ENCODE data around the gene CIAPIN1. TPM values are rescaled to one million over a fixed set of nuclear protein-coding genes. Genes with fewer than 3 reads are reported as not detected.
A peak's percentile ranks its signal among the peaks of the same experiment; 100 is the strongest.

Gene CIAPIN1
- total RNA-seq, 2 donors from 2014 or later: 18.1 to 25.0 TPM

DNA sequence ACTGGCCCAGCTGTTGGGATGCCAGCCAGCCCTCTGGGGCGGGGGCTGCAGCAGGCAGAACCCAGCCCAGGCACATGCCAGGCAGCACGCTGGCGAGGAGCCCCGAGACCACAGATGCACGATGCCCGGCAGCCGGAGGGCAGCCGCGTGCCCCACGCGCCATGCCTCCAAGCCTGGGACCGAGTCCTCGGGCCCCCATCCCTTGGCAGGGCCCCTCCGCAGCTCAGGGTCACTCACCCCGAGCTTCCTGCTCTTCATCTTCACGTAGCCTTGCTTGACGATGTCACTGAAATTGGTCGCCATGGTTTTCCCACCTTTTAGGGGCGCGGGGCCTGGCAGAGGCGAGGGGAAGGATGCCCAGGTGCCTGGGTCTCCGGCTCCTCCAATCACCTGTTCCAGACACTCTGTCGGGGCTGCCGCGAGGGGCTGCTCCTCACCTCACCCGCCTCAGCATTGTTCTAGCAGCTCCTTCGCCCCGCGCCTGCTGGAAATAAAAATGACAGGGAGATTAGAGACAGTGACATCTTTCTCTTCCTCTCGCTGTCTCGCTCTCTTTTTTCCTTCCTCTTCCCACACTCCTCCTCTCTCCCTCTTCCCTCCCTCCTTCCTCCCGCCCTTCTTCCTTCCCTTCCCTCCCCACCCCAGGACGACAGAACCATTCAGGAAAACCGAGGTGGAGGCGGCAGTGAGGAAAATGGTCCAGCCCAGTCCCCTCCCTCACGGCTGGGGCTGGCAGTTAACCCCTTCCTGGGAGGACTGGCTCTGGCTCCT is 32.2 kb upstream of the CIAPIN1 start:
- ATAC-seq (ENCODE audit: insufficient number of reproducible peaks, low FRiP score, low read depth): peak; percentile 51
- TF ChIP-seq, protein P1, sequence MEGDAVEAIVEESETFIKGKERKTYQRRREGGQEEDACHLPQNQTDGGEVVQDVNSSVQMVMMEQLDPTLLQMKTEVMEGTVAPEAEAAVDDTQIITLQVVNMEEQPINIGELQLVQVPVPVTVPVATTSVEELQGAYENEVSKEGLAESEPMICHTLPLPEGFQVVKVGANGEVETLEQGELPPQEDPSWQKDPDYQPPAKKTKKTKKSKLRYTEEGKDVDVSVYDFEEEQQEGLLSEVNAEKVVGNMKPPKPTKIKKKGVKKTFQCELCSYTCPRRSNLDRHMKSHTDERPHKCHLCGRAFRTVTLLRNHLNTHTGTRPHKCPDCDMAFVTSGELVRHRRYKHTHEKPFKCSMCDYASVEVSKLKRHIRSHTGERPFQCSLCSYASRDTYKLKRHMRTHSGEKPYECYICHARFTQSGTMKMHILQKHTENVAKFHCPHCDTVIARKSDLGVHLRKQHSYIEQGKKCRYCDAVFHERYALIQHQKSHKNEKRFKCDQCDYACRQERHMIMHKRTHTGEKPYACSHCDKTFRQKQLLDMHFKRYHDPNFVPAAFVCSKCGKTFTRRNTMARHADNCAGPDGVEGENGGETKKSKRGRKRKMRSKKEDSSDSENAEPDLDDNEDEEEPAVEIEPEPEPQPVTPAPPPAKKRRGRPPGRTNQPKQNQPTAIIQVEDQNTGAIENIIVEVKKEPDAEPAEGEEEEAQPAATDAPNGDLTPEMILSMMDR (IDR thresholded peaks at IDR 0.05): no peak
- H3K4me1 ChIP-seq (ENCODE audit: control insufficient read depth in 1 of 2, low read depth in 2 of 2): peaks cover 23 to 62% of the 10 kb centered on the region in 2 donors
- no peaks in the 10 kb centered on the region for H3K9me3 ChIP-seq
- peak overlapping the region; percentile 79 to 83 for H3K27ac ChIP-seq
- peak overlapping the region; percentile 74 for H3K4me3 ChIP-seq
- peaks cover 10% of the 10 kb centered on the region for H3K36me3 ChIP-seq
- no peaks in the 10 kb centered on the region for H3K27me3 ChIP-seq (replicated peaks; ENCODE audit: insufficient read depth)
- no peak for DNase-seq (ENCODE audit: low spot score)

DNA sequence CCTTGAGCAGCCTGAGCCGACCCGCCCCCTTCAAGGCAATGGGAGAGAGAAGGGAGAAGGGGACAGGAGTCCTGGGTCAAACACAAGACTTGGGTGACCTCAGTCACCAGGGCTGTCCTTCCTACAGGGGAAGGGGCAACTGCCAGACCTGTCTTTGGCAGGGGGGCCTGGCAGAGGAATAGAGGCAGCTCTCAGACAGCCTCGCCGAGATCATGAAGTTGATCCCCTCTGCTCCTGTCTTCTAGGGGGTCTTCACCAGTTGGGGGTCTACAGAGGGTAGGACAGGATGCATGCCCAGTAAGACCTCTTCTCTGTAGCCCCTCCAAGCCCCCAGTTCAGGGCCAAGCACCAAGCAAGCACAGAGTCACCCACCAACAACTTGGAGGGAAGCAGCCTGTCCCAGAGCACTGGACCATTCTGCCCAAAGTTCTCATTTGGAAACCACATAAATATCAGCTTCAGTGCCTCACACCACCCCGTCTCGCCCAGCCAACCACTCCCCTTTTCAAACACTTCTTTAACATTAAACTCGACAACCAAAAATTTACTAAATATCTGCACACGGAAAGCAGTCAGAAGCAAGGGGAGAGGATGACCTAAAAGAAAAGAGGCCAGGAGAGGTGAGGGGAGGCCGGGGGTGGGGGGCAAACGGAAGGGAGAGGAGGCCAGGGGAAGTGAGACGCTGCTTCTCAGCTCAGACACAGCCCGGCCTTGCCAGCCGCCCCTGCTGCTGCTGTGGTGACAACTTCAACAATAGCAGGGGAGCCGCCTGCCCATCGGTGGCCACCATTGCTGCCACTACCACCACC is 31.4 kb upstream of the CIAPIN1 start:
- Histone ChIP-seq H3K4me1 (ENCODE audit: control insufficient read depth in 1 of 2, low read depth in 2 of 2) (peaks cover 23 to 54% of the 10 kb centered on the region in 2 donors), H3K27ac (peak overlapping the region; percentile 79 to 83), H3K9me3 (no peaks in the 10 kb centered on the region), H3K27me3 (replicated peaks; ENCODE audit: insufficient read depth) (no peaks in the 10 kb centered on the region), H3K36me3 (peaks cover 11% of the 10 kb centered on the region), H3K4me3 (peak overlapping the region; percentile 74)
- DNase-seq (ENCODE audit: low spot score) (no peak), ATAC-seq (ENCODE audit: insufficient number of reproducible peaks, low FRiP score, low read depth) (no peak)
- TF ChIP-seq, protein P1 (IDR thresholded peaks at IDR 0.05): no peak

DNA sequence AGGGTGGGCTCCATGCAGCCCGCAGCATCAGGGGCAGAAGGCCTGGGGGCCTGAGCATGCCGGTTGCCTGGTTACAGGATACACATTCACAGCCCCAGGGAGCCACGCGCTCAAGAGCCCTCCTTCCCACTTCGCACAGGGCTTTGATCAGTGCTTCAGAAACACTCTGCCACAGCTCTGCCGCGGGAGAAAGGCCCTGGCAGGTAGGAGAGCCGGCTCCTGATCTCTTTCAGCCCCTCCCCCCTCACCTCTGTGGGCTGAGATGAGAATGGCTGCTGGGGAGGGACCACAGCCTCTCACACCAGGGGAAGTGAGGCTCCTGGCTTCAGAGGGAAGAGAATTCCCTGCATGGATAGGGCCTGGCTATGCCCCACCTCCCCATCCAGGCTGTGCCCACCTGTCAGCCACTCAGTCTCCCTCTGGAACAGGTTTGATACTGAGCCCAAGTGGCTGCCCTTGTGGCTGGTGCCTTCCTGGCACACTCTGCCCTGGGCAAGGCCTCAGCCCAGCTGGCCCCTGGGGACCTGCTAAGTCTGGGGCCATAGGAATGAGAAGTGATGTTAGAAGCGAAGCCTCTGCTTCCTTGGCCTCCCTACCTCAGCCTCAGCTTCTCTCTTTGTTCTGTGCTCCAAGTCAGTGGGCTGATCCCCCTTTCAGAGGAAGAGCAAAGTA is 30.5 kb upstream of the CIAPIN1 start:
- no peak for ATAC-seq (ENCODE audit: insufficient number of reproducible peaks, low FRiP score, low read depth)
- no peak for DNase-seq (ENCODE audit: low spot score)
- Histone ChIP-seq H3K36me3 (peaks cover 20% of the 10 kb centered on the region), H3K27me3 (replicated peaks; ENCODE audit: insufficient read depth) (no peaks in the 10 kb centered on the region), H3K4me3 (peak overlapping the region; percentile 74), H3K27ac (peak overlapping the region; percentile 42 to 83), H3K4me1 (ENCODE audit: control insufficient read depth in 1 of 2, low read depth in 2 of 2) (peaks cover 23 to 54% of the 10 kb centered on the region in 2 donors), H3K9me3 (no peaks in the 10 kb centered on the region)
- TF ChIP-seq, protein P1 (IDR thresholded peaks at IDR 0.05): no peak

DNA sequence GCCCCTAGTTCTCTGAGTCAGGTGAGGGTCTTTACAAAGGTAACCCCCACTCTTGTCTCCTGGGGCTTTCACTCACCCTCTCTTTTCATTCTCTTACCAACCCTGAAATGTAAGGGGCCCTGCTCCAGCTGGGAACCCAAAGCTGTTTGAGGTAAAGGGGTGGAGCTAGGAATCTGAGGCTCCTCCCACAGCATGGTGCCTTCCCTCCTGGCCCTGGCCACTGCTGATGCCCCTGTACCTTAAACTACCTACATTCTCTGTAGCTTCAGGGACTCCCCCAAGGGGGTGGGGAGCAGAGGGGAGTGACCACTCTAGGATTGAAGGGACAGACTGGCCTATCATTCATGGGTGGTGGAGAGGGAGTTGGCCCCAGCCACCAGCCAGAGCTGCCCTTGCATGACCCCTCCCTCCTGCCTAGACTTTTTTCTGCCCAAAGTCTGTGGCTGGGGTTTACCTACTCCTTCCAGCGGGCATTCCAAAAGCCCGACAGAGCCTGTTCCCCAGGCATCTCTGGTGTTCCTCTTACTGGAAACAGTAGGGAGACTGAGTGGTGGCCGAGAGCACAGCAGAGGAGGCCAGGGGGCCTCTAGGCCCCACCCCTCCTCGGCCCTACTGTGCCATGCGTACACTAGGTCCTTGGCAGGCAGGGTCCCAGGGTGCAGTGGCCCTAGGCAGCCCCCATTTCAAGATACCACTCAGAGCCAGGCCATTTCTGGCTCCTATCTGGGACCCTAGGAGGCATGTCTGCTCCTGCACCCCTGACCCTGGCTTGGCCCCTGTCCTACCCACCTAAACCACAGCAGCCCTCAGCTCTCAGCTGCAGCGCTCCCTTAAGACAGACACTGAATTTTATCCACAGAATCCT is 29.6 kb upstream of the CIAPIN1 start:
- peaks cover 29% of the 10 kb centered on the region for H3K36me3 ChIP-seq
- H3K27ac ChIP-seq: peak overlapping the region; percentile 42 to 83
- H3K4me1 ChIP-seq (ENCODE audit: control insufficient read depth in 1 of 2, low read depth in 2 of 2): peaks cover 23 to 54% of the 10 kb centered on the region in 2 donors
- H3K9me3 ChIP-seq: no peaks in the 10 kb centered on the region
- DNase-seq (ENCODE audit: low spot score) (no peak), ATAC-seq (ENCODE audit: insufficient number of reproducible peaks, low FRiP score, low read depth) (no peak)
- TF ChIP-seq, protein P1 (IDR thresholded peaks at IDR 0.05): no peak
- H3K4me3 ChIP-seq: no peak overlapping the region
- H3K27me3 ChIP-seq (replicated peaks; ENCODE audit: insufficient read depth): no peaks in the 10 kb centered on the region
